Astrocyte of the spinal cord (primary cell): ENCODE measurements around the gene ADGRG7.
A peak's percentile ranks its signal among the peaks of the same experiment; 100 is the strongest.
"Not testable (repeated sequence)": the region's sequence is repeated elsewhere in the genome, so short reads cannot be mapped to it uniquely, and the experiment has no call there.

Experiments used
- DNase-seq: peaks from one replicate; pipeline ENCODE4 v3.0.0; 2011; ENCODE audit warnings: low read depth, low spot score
- H3K4me3 ChIP-seq: 2 replicates; pipeline ENCODE4 v1.5.1; 2011; ENCODE audit warnings: low read depth, mild to moderate bottlenecking, low read length, moderate library complexity
- in situ Hi-C: cut with HindIII; loops from 2 replicates; pipeline ENCODE4 v1.10.0; 2017; ENCODE audit warnings: low sequenced_read_pairs
- TF ChIP-seq, protein P1 (sequence below): IDR thresholded peaks from 2 replicates; pipeline ENCODE4 v1.5.1; 2012; ENCODE audit warnings: low read depth, mild to moderate bottlenecking, low read length, inconsistent platforms

ADGRG7 gene

GRCh38 chr3:100650651-100651619 is 41.5 kb downstream of the ADGRG7 start:
- in situ Hi-C loops, result no loop called here
- TF ChIP-seq, protein P1, sequence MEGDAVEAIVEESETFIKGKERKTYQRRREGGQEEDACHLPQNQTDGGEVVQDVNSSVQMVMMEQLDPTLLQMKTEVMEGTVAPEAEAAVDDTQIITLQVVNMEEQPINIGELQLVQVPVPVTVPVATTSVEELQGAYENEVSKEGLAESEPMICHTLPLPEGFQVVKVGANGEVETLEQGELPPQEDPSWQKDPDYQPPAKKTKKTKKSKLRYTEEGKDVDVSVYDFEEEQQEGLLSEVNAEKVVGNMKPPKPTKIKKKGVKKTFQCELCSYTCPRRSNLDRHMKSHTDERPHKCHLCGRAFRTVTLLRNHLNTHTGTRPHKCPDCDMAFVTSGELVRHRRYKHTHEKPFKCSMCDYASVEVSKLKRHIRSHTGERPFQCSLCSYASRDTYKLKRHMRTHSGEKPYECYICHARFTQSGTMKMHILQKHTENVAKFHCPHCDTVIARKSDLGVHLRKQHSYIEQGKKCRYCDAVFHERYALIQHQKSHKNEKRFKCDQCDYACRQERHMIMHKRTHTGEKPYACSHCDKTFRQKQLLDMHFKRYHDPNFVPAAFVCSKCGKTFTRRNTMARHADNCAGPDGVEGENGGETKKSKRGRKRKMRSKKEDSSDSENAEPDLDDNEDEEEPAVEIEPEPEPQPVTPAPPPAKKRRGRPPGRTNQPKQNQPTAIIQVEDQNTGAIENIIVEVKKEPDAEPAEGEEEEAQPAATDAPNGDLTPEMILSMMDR, result no peak
- peak; percentile 71 for DNase-seq
- H3K4me3 ChIP-seq, result peak overlapping the region; percentile 2

- TF ChIP-seq, protein P1, result no peak
Observed at GRCh38 chr3:100653604-100654294, 44.3 kb downstream of the ADGRG7 start.

DNA sequence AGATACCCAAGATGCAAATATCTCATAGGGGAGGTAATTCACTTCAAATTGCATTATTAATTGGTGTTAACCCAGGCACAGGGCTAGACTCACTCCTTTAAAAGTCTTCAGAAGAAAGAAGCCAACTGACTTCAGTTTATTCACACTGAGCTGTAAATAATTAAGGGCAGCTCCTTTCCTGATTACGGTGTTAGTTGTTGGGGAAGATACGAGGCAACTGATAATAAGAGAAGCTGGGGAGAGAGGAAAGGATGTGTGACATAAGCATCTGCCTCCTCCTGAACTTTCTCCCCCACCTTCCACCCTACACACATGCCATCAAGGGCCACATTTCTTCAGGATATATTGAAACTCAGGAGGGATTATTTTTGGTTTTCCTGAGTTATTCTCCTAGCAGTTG is 47.5 kb downstream of the ADGRG7 start:
- DNase-seq, result no peak
- no peak overlapping the region for H3K4me3 ChIP-seq
- TF ChIP-seq, protein P1, result no peak
- in situ Hi-C loops, result no loop called here

More at GRCh38 chr3:100653604-100654294, 44.3 kb downstream of the ADGRG7 start:
- H3K4me3 ChIP-seq, result no peak overlapping the region
- no peak for DNase-seq
- in situ Hi-C loops, result no loop called here

- in situ Hi-C loops, H3K4me3 ChIP-seq, DNase-seq: not testable (repeated sequence)
Observed at GRCh38 chr3:100661294-100661693, 51.9 kb downstream of the ADGRG7 start.

- in situ Hi-C loops, result no loop called here
- TF ChIP-seq, protein P1, result no peak
- DNase-seq, result peak; percentile 8
- no peak overlapping the region for H3K4me3 ChIP-seq
Observed at GRCh38 chr3:100662113-100662823, 52.9 kb downstream of the ADGRG7 start.

- TF ChIP-seq, protein P1, result no peak
- no peak overlapping the region for H3K4me3 ChIP-seq
- in situ Hi-C loops, result no loop called here
- DNase-seq, result no peak
Observed at GRCh38 chr3:100665230-100665629, 55.8 kb downstream of the ADGRG7 start.

- in situ Hi-C loops, DNase-seq, H3K4me3 ChIP-seq: not testable (repeated sequence)
Observed at GRCh38 chr3:100666699-100667098, 57.3 kb downstream of the ADGRG7 start.

DNA sequence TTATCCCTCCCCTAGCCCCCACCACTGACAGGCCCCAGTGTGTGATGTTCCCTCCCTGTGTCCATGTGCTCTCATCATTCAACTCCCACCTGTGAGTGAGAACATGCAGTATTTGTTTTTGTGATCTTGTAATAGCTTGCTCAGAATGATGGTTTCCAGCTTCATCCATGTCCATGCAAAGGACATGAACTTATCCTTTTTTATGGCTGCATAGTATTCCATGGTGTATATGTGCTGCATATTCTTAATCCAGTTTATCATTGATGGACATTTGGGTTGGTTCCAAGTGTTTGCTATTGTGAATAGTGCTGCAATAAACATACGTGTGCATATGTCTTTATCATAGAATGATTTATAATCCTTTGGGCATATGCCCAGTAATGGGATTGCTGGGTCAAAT is 57.9 kb downstream of the ADGRG7 start:
- in situ Hi-C loops, DNase-seq, H3K4me3 ChIP-seq: not testable (repeated sequence)

GRCh38 chr3:100670995-100671394 is 61.6 kb downstream of the ADGRG7 start:
- DNase-seq, H3K4me3 ChIP-seq, in situ Hi-C loops: not testable (repeated sequence)
